OCI-LY1 (cell line): Measurements from ENCODE around the gene KLK13.

ENCODE experiments used
- H2AFZ ChIP-seq: fragments of 200-600 bp; sonication (generic), shearing (Covaris generic); 2 replicates; pipeline ENCODE4 v1.6.0; 2014; ENCODE audit warnings: antibody characterized with exemption, mild to moderate bottlenecking, low read length
- H3F3A ChIP-seq: fragments of 200-600 bp; sonication (generic), shearing (Covaris generic); 2 replicates; pipeline ENCODE4 v1.6.0; 2014; ENCODE audit warnings: mild to moderate bottlenecking, antibody characterized with exemption, low read length, moderate library complexity; ENCODE audit not compliant: insufficient read depth
- H3K27ac ChIP-seq: fragments of 200-600 bp; sonication (generic); 2 replicates; pipeline ENCODE4 v1.5.1; 2014; ENCODE audit warnings: low read length, mixed run types, mild to moderate bottlenecking, low read depth; ENCODE audit not compliant: poor library complexity, severe bottlenecking
- H3K27me3 ChIP-seq: fragments of 200-600 bp; sonication (generic); 2 replicates; pipeline ENCODE4 v1.6.0; 2014; ENCODE audit warnings: antibody characterized with exemption, mild to moderate bottlenecking, low read length, moderate library complexity; ENCODE audit not compliant: insufficient read depth
- H3K36me3 ChIP-seq: fragments of 200-600 bp; sonication (generic); 2 replicates; pipeline ENCODE4 v1.6.1; 2014; ENCODE audit warnings: mild to moderate bottlenecking, antibody characterized with exemption, low read length, moderate library complexity, mixed read lengths; ENCODE audit not compliant: insufficient read depth
- H3K4me1 ChIP-seq: fragments of 200-600 bp; sonication (generic); 2 replicates; pipeline ENCODE4 v1.5.1; 2014; ENCODE audit warnings: mild to moderate bottlenecking, low read length, moderate library complexity; ENCODE audit not compliant: insufficient read depth, severe bottlenecking
- H3K4me2 ChIP-seq: fragments of 200-600 bp; sonication (generic), shearing (Covaris generic); 2 replicates; pipeline ENCODE4 v1.6.1; 2014; ENCODE audit warnings: low read length
- H3K4me3 ChIP-seq: fragments of 200-600 bp; sonication (generic); 2 replicates; pipeline ENCODE4 v1.5.1; 2014; ENCODE audit warnings: low read length, low read depth, mild to moderate bottlenecking, mixed read lengths; ENCODE audit not compliant: poor library complexity, severe bottlenecking
- H3K79me2 ChIP-seq: fragments of 200-600 bp; shearing (Covaris generic); 2 replicates; pipeline ENCODE4 v1.6.1; 2016; ENCODE audit warnings: mixed run types, low read length, mixed read lengths; ENCODE audit not compliant: insufficient read depth
- H3K9ac ChIP-seq: fragments of 200-600 bp; sonication (generic), shearing (Covaris generic); 2 replicates; pipeline ENCODE4 v1.6.1; 2014; ENCODE audit warnings: mild to moderate bottlenecking, low read length, mixed read lengths
- H3K9me2 ChIP-seq: fragments of 200-600 bp; sonication (generic), shearing (Covaris generic); 2 replicates; pipeline ENCODE4 v1.6.1; 2014; ENCODE audit warnings: low read depth, mild to moderate bottlenecking, low read length, mixed read lengths
- H3K9me3 ChIP-seq: fragments of 200-600 bp; shearing (Covaris generic); 2 replicates; pipeline ENCODE4 v1.6.1; 2014; ENCODE audit warnings: low read length, mixed read lengths
- H4K20me1 ChIP-seq: fragments of 200-600 bp; sonication (generic), shearing (Covaris generic); 2 replicates; pipeline ENCODE4 v1.6.0; 2016; ENCODE audit warnings: mild to moderate bottlenecking, low read length; ENCODE audit not compliant: insufficient read depth
- EZH2 ChIP-seq: fragments of 200-600 bp; sonication (generic), shearing (Covaris generic); IDR thresholded peaks from 2 replicates; pipeline ENCODE4 v1.8.0; 2017; ENCODE audit warnings: borderline replicate concordance, mixed run types, mild to moderate bottlenecking, antibody characterized with exemption, low read length, moderate library complexity, mixed read lengths
- TF ChIP-seq, protein P1 (sequence below): fragments of 200-600 bp; sonication (generic), shearing (Covaris generic); IDR thresholded peaks from 2 replicates; pipeline ENCODE4 v1.5.1; 2017; ENCODE audit warnings: mild to moderate bottlenecking, antibody characterized with exemption, low read length, moderate library complexity, mixed read lengths

KLK13 gene

DNA sequence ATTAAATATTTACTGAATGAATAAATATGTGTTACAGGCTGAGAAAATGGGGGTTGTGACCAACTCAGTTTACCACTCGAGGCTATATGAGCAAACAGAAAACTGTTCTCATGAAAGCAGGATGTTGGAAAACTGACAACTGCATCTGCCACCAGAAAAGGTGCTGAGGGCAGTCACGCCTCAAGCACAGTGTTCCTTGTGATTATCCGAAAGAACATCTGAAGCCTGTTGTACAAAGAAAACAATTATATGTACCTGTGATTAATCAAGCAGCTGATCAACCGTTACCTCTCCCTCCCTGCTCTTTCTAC lies 6.2 kb upstream of the KLK13 start:
- Histone ChIP-seq H3K4me3 (no peak overlapping the region), H4K20me1 (no peaks in the 10 kb centered on the region), H3K36me3 (no peaks in the 10 kb centered on the region), H3K9ac (no peak overlapping the region), H3K27ac (no peak overlapping the region), H3K4me2 (no peak overlapping the region), H3F3A (no peaks in the 10 kb centered on the region), H3K4me1 (no peaks in the 10 kb centered on the region), H3K9me2 (no peaks in the 10 kb centered on the region), H3K79me2 (no peaks in the 10 kb centered on the region), H2AFZ (no peak overlapping the region), H3K9me3 (0 out of 2 replicates have a peak, but pooled peaks cover 4% of the 10 kb centered on the region), H3K27me3 (peaks cover 3% of the 10 kb centered on the region)
- TF ChIP-seq EZH2 = no peak
- TF ChIP-seq, protein P1, sequence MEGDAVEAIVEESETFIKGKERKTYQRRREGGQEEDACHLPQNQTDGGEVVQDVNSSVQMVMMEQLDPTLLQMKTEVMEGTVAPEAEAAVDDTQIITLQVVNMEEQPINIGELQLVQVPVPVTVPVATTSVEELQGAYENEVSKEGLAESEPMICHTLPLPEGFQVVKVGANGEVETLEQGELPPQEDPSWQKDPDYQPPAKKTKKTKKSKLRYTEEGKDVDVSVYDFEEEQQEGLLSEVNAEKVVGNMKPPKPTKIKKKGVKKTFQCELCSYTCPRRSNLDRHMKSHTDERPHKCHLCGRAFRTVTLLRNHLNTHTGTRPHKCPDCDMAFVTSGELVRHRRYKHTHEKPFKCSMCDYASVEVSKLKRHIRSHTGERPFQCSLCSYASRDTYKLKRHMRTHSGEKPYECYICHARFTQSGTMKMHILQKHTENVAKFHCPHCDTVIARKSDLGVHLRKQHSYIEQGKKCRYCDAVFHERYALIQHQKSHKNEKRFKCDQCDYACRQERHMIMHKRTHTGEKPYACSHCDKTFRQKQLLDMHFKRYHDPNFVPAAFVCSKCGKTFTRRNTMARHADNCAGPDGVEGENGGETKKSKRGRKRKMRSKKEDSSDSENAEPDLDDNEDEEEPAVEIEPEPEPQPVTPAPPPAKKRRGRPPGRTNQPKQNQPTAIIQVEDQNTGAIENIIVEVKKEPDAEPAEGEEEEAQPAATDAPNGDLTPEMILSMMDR = no peak

DNA sequence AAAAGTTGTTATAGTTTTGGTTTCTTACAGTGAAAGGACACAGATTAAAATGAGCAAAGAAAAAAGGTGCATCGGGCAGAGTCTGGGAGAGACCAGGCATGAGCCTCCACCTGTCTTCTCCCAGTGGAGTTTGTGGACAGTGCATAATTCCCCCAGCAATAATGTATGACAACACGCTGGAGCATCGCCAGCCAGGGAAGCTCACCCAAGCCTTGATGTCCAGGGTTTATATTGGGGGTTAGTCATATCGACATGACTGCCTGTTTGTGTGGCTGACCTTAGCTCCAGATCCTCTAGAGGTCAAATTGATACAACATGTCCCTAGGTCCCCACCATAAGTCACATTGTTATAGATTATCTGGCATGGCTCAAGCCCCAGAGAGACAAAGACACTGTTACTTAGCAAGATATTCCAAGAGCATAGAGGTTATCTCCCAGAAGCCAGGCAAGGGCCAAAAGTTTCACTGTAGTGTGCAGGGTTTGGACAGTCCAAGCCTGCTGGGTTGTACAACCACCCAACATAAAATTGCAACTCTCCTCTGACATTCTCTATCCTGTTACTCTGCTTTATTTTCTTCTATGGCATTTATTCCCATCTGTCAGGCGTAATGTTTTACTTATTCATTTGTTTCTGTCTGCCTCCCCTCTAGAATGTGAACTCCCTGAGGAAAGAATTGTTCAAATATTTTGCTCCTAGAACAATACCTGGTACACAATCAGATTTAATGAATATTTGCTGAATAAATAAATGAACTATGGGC lies 5.6 kb upstream of the KLK13 start:
- TF ChIP-seq, protein P1 = no peak
- TF ChIP-seq EZH2 = no peak

DNA sequence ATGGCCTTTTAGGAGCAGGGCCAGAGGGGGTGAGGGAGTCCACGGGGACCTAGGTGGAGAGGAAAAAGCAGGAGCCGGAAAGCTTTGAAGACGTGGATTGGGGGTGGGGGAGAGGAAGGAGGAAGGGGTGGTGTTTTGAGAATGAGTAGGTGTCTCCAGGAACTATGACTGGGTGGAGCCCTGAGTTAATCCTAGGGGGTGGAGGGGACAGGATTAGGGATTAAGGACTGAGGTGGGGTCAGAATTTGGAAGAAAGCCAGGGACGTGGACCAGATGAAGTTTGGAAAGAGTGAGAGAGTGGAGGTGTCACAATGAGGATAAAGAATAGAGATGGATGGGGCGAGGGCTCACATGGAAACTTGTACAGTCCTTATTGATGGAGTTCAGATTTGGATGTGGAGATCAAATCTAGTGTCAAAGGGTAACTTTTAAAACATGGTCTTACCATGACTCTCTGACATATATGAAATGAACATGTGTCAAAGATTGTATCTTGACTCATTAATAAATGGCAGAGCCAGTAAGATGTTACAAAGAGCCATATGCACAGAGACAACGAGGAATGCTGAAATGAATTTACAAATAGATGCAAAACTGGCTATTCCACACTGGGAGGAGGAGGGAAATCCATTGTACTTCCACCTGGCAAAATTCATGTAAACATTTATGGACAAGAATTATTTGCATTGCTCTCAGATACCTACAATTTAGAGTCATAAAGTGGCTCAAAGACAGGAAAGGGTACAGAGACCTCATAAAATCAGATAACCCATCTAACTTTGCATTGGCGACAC lies 1.7 kb upstream of the KLK13 start:
- Histone ChIP-seq H3K9me3 (no peaks in the 10 kb centered on the region), H4K20me1 (no peaks in the 10 kb centered on the region), H3K9me2 (no peaks in the 10 kb centered on the region), H2AFZ (no peak overlapping the region), H3K27ac (no peak overlapping the region), H3F3A (no peaks in the 10 kb centered on the region), H3K79me2 (no peaks in the 10 kb centered on the region), H3K9ac (no peak overlapping the region), H3K4me1 (no peaks in the 10 kb centered on the region), H3K27me3 (no peaks in the 10 kb centered on the region; the same call in none of the 2 replicates), H3K36me3 (no peaks in the 10 kb centered on the region), H3K4me3 (no peak overlapping the region), H3K4me2 (no peak overlapping the region)
- no peak for TF ChIP-seq EZH2

More for the DNA sequence above, 5.6 kb upstream of the KLK13 start:
- H3K27ac ChIP-seq = no peak overlapping the region
- no peak overlapping the region for H2AFZ ChIP-seq
- no peaks in the 10 kb centered on the region for H4K20me1 ChIP-seq
- peaks cover 2% of the 10 kb centered on the region for H3K27me3 ChIP-seq
- H3K36me3 ChIP-seq = no peaks in the 10 kb centered on the region
- H3K79me2 ChIP-seq = no peaks in the 10 kb centered on the region
- H3K4me3 ChIP-seq = no peak overlapping the region
- H3K4me1 ChIP-seq = no peaks in the 10 kb centered on the region
- H3K9me2 ChIP-seq = no peaks in the 10 kb centered on the region
- 0 out of 2 replicates have a peak, but pooled peaks cover 4% of the 10 kb centered on the region for H3K9me3 ChIP-seq
- H3K4me2 ChIP-seq = no peak overlapping the region
- H3K9ac ChIP-seq = no peak overlapping the region
- no peaks in the 10 kb centered on the region for H3F3A ChIP-seq
